ENCODE data around the gene PMS2.
"Not testable (repeated sequence)": the region's sequence is repeated elsewhere in the genome, so short reads cannot be mapped to it uniquely, and the experiment has no call there.

PMS2 gene

DNA sequence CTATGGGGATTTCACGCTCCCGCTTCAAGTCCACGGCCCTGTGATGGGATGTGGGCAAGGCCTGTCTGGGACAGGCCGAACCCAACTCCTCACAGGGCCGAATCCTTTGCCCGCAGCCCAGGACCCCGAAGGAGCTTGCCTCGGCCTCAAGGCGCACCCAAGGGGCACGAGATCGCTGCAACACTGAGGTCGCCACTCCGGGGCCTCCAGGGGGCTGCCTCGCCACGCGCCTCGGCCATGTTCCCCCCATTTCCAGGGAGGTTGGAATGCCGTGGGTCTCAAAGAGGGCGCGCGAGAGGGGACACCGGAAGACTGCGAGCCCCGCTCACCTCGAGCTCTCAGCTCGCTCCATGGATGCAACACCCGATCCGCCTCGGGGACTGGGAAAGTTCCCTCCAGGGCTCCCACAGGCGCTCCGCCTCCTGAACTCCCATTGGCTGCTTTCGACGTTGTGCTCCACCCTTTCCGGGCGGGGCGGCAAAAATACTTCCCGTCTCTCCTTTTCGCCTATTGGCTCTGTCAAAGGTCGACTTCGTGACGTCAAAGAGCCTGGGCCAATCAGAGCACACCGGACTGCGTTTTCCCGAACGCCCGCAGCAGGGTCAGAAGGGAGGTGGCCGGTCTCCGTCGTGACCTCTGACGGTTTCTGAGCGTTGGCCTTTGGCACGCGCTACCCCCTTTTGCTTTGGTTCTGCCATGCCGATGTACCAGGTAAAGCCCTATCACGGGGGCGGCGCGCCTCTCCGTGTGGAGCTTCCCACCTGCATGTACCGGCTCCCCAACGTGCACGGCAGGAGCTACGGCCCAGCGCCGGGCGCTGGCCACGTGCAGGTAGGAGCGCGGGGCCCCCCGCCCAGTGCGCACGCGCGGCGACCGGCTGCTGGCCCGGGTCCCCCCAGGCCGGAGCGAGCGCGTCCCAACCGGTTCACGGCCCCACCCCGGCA, at the start of gene PMS2, which contains the start of gene AIMP2:
PMS2 (minus strand) TSS at position 382 of the 944 bp plus-strand sequence; CDS start at position 352, 30 bp downstream.
AIMP2 (plus strand) TSS at position 605 of the 944 bp plus-strand sequence; CDS start at position 697, 92 bp downstream.
- Histone ChIP-seq H3K9ac (ENCODE audit: low read length) (peak within 1 kb of the TSS; percentile 93), H3K4me3 (ENCODE audit: low read length) (peak within 1 kb of the TSS; percentile 93), H3K9me3 (ENCODE audit: control insufficient read depth, low read length) (no peaks in the 10 kb centered on the region), H3K27me3 (replicated peaks; ENCODE audit: control insufficient read depth, insufficient read depth, low read length) (no peaks in the 10 kb centered on the region), H3K4me1 (ENCODE audit: control insufficient read depth, insufficient read depth, low read length) (peaks cover 38% of the 10 kb centered on the region), H3K36me3 (ENCODE audit: control insufficient read depth, insufficient read depth, low read length, severe bottlenecking) (peaks cover 15% of the 10 kb centered on the region)
- DNase-seq (ENCODE audit: low read depth): peak; percentile 99

- Histone ChIP-seq H3K36me3 (ENCODE audit: control insufficient read depth, insufficient read depth, low read length, severe bottlenecking) (peaks cover 19% of the 10 kb centered on the region), H3K4me3 (ENCODE audit: low read length) (peak overlapping the region; percentile 97), H3K9ac (ENCODE audit: low read length) (peak overlapping the region; percentile 89), H3K9me3 (ENCODE audit: control insufficient read depth, low read length) (no peaks in the 10 kb centered on the region), H3K4me1 (ENCODE audit: control insufficient read depth, insufficient read depth, low read length) (peaks cover 17% of the 10 kb centered on the region), H3K27me3 (replicated peaks; ENCODE audit: control insufficient read depth, insufficient read depth, low read length) (no peaks in the 10 kb centered on the region)
- peak; percentile 43 for DNase-seq (ENCODE audit: low read depth)
Observed at GRCh38 chr7:6057316-6058129, 48.7 kb upstream of the PMS2 start.

DNA sequence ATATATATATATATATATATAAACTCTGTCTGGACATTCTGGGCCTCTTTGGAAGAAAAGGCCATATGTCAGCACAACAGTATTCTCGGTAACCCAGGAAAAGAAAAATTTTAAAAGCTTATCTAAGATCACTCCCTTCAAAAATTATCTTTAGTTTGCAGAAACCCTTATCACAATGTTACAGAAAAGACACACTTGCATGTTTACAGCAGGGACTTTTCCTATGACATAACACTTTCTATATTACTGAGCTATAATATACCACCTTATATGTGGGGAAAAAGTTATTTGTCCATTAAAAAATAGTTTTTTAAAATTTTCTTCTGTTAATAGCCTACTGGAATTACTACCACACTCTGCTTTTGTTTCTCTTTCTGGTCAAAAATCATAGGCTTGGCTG, 47.8 kb upstream of the PMS2 start:
- peaks cover 24% of the 10 kb centered on the region for H3K36me3 ChIP-seq (ENCODE audit: control insufficient read depth, insufficient read depth, low read length, severe bottlenecking)
- DNase-seq (ENCODE audit: low read depth): no peak
- peak overlapping the region; percentile 89 for H3K9ac ChIP-seq (ENCODE audit: low read length)
- H3K27me3 ChIP-seq (replicated peaks; ENCODE audit: control insufficient read depth, insufficient read depth, low read length): no peaks in the 10 kb centered on the region
- H3K4me3 ChIP-seq (ENCODE audit: low read length): peak overlapping the region; percentile 97
- H3K9me3 ChIP-seq (ENCODE audit: control insufficient read depth, low read length): no peaks in the 10 kb centered on the region
- peaks cover 17% of the 10 kb centered on the region for H3K4me1 ChIP-seq (ENCODE audit: control insufficient read depth, insufficient read depth, low read length)

- H3K27me3 ChIP-seq (replicated peaks; ENCODE audit: control insufficient read depth, insufficient read depth, low read length); H3K4me3 ChIP-seq (ENCODE audit: low read length); H3K9ac ChIP-seq (ENCODE audit: low read length); H3K9me3 ChIP-seq (ENCODE audit: control insufficient read depth, low read length); H3K4me1 ChIP-seq (ENCODE audit: control insufficient read depth, insufficient read depth, low read length); DNase-seq (ENCODE audit: low read depth): not testable (repeated sequence)
- H3K36me3 ChIP-seq (ENCODE audit: control insufficient read depth, insufficient read depth, low read length, severe bottlenecking): peaks cover 63% of the 10 kb centered on the region
Observed at GRCh38 chr7:6051185-6051584, 42.3 kb upstream of the PMS2 start.

- no peaks in the 10 kb centered on the region for H3K9me3 ChIP-seq (ENCODE audit: control insufficient read depth, low read length)
- peaks cover 75% of the 10 kb centered on the region for H3K36me3 ChIP-seq (ENCODE audit: control insufficient read depth, insufficient read depth, low read length, severe bottlenecking)
- no peak overlapping the region for H3K9ac ChIP-seq (ENCODE audit: low read length)
- H3K27me3 ChIP-seq (replicated peaks; ENCODE audit: control insufficient read depth, insufficient read depth, low read length): no peaks in the 10 kb centered on the region
- H3K4me1 ChIP-seq (ENCODE audit: control insufficient read depth, insufficient read depth, low read length): no peaks in the 10 kb centered on the region
- H3K4me3 ChIP-seq (ENCODE audit: low read length): no peak overlapping the region
- no peak for DNase-seq (ENCODE audit: low read depth)
Observed at GRCh38 chr7:6049780-6050179, 40.9 kb upstream of the PMS2 start.

DNA sequence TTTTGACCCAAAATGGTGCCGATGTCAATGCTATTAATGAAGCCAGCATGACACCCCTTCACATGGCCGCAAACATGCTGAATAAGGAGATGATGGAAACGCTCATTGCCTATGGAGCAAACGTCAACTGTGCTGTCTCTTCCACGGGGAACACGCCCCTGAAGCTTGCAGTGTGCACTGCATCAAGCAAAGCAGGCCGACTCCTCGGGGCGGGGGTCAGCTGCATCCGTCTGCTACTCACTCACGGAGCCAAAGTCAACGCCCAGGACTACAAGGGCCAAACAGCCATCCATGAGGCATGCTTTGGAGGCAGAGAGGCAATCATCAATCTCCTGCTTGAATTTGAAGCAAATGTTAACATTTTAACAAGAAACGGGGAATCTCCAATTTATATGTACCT, 26.8 kb upstream of the PMS2 start:
- Histone ChIP-seq H3K27me3 (replicated peaks; ENCODE audit: control insufficient read depth, insufficient read depth, low read length) (no peaks in the 10 kb centered on the region), H3K36me3 (ENCODE audit: control insufficient read depth, insufficient read depth, low read length, severe bottlenecking) (peaks cover 88% of the 10 kb centered on the region), H3K9ac (ENCODE audit: low read length) (no peak overlapping the region), H3K9me3 (ENCODE audit: control insufficient read depth, low read length) (no peaks in the 10 kb centered on the region), H3K4me1 (ENCODE audit: control insufficient read depth, insufficient read depth, low read length) (no peaks in the 10 kb centered on the region), H3K4me3 (ENCODE audit: low read length) (no peak overlapping the region)
- no peak for DNase-seq (ENCODE audit: low read depth)

DNA sequence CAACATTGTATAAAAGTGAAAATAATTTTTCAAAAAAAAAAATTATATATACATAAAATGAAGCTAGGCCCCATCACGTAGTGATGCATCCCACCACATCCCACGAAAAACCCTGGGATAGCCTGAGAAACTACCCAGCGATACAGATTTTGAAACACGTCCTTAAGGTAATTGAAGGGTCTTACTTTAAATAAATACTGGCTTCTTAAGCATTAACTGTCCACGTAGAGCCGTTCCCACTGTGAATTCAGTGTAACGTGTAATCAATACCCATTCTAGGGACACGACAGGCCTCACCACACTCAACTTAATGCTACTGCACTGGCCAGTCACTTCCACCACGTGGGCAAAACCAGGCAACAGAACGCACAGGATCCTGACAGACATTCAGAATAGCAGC, 26.3 kb upstream of the PMS2 start:
- H3K27me3 ChIP-seq (replicated peaks; ENCODE audit: control insufficient read depth, insufficient read depth, low read length): no peaks in the 10 kb centered on the region
- no peak overlapping the region for H3K4me3 ChIP-seq (ENCODE audit: low read length)
- H3K9me3 ChIP-seq (ENCODE audit: control insufficient read depth, low read length): no peaks in the 10 kb centered on the region
- peaks cover 83% of the 10 kb centered on the region for H3K36me3 ChIP-seq (ENCODE audit: control insufficient read depth, insufficient read depth, low read length, severe bottlenecking)
- no peak for DNase-seq (ENCODE audit: low read depth)
- H3K4me1 ChIP-seq (ENCODE audit: control insufficient read depth, insufficient read depth, low read length): no peaks in the 10 kb centered on the region
- H3K9ac ChIP-seq (ENCODE audit: low read length): no peak overlapping the region

DNA sequence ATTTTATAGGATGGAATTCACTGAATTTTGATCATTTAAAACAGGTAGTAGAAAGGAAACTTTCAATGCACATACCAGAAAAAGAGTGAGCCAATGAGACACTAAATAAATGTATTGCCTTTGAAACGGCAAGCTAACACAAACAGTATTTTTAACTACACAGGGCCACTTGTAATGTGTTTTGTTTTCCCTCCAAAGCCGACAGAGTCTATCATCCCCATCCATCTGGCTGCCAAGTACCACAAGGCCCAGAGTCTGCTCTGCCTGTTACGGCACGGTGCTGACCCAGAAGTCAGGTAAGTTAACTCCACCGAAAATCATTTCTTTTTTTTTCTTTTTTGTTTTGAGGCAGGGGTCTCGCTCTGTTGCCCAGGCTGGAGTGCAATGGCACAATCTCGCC, 23.8 kb upstream of the PMS2 start:
- Histone ChIP-seq H3K4me3 (ENCODE audit: low read length) (no peak overlapping the region), H3K9ac (ENCODE audit: low read length) (no peak overlapping the region), H3K9me3 (ENCODE audit: control insufficient read depth, low read length) (no peaks in the 10 kb centered on the region), H3K4me1 (ENCODE audit: control insufficient read depth, insufficient read depth, low read length) (no peaks in the 10 kb centered on the region), H3K36me3 (ENCODE audit: control insufficient read depth, insufficient read depth, low read length, severe bottlenecking) (peaks cover 82% of the 10 kb centered on the region), H3K27me3 (replicated peaks; ENCODE audit: control insufficient read depth, insufficient read depth, low read length) (no peaks in the 10 kb centered on the region)
- no peak for DNase-seq (ENCODE audit: low read depth)

DNA sequence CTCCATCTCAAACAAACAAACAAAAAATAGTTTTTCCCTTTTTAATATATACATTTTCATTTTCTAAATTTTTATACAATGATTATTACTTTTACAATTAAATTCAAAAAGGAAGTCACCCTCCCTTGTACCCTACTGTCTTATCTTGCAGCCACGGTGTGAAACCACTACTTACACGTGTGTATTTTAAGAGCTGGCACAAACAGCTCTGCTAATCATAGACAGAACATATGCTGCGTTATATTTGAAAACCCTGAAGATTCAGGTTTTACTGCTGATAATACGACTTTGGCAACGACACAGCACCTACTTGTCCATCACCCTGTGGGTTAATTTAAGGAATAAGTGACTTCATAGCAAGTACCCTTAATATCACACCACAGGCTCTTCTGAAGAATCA, 23.3 kb upstream of the PMS2 start:
- no peaks in the 10 kb centered on the region for H3K9me3 ChIP-seq (ENCODE audit: control insufficient read depth, low read length)
- no peak for DNase-seq (ENCODE audit: low read depth)
- no peak overlapping the region for H3K9ac ChIP-seq (ENCODE audit: low read length)
- H3K36me3 ChIP-seq (ENCODE audit: control insufficient read depth, insufficient read depth, low read length, severe bottlenecking): peaks cover 82% of the 10 kb centered on the region
- H3K4me3 ChIP-seq (ENCODE audit: low read length): no peak overlapping the region
- H3K4me1 ChIP-seq (ENCODE audit: control insufficient read depth, insufficient read depth, low read length): no peaks in the 10 kb centered on the region
- H3K27me3 ChIP-seq (replicated peaks; ENCODE audit: control insufficient read depth, insufficient read depth, low read length): no peaks in the 10 kb centered on the region

DNA sequence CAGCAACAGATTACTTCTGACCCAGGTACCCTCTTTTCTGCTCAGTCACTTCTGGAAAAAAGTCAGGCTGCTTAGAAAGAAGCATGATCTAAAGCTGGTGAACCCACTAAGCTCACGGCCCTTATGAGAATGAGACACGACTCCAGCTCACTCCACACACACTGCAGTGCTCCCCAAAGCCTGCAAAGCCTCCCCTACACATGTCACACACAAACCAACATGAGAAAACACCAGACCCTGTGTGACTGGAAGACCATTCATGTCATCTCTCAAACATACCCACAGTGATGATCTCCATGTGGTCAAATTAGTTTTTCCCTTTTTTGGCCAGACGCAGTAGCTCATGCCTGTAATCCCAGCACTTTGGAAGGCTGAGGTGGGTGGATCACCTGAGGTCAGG, 22.7 kb upstream of the PMS2 start:
- Histone ChIP-seq H3K4me1 (ENCODE audit: control insufficient read depth, insufficient read depth, low read length) (no peaks in the 10 kb centered on the region), H3K4me3 (ENCODE audit: low read length) (no peak overlapping the region), H3K27me3 (replicated peaks; ENCODE audit: control insufficient read depth, insufficient read depth, low read length) (no peaks in the 10 kb centered on the region), H3K36me3 (ENCODE audit: control insufficient read depth, insufficient read depth, low read length, severe bottlenecking) (peaks cover 82% of the 10 kb centered on the region), H3K9ac (ENCODE audit: low read length) (no peak overlapping the region), H3K9me3 (ENCODE audit: control insufficient read depth, low read length) (no peaks in the 10 kb centered on the region)
- DNase-seq (ENCODE audit: low read depth): no peak

DNA sequence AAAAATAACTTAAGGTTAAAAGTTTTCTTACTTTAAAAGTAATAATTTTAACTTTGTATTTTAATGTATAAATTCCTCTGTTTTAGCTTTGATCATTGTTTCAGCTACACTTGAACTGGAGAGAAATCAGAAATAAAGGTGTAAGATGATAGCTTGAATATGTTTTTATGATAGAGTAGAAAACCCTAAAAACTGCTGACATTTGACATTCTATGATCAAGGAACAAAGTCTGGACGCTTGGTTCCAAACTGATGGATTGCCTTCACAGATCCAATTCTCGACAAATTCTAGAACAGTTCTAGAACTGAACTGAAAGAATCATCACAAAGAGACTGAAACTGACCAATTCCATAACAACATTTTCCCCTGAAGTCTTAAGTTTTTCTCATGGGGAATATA, 22.1 kb upstream of the PMS2 start, which contains the start of gene ANKRD61:
ANKRD61 (plus strand) TSS at position 389 of the 400 bp plus-strand sequence; CDS start at position 389, 0 bp downstream.
- H3K27me3 ChIP-seq (replicated peaks; ENCODE audit: control insufficient read depth, insufficient read depth, low read length): no peaks in the 10 kb centered on the region
- no peak within 1 kb of the TSS for H3K9ac ChIP-seq (ENCODE audit: low read length)
- H3K36me3 ChIP-seq (ENCODE audit: control insufficient read depth, insufficient read depth, low read length, severe bottlenecking): peaks cover 82% of the 10 kb centered on the region
- no peaks in the 10 kb centered on the region for H3K9me3 ChIP-seq (ENCODE audit: control insufficient read depth, low read length)
- no peaks in the 10 kb centered on the region for H3K4me1 ChIP-seq (ENCODE audit: control insufficient read depth, insufficient read depth, low read length)
- no peak within 1 kb of the TSS for H3K4me3 ChIP-seq (ENCODE audit: low read length)
- DNase-seq (ENCODE audit: low read depth): no peak
